OCI-LY7 (cell line): Measurements from ENCODE around the gene SYT13. TPM values are rescaled to one million over a fixed set of nuclear protein-coding genes. Genes with fewer than 3 reads are reported as not detected.

Source experiments
- BruUV-seq: library from RNA; stranded (reverse); fragments of 400-500 nt; replicated peaks from 2 replicates; lab custom pipeline; 2021; lab: Mats Ljungman, UMichigan
- CTCF ChIA-PET: fragments of 300-600 bp; sonication (Branson Sonifier 250); formaldehyde crosslinking; loops from one replicate; lab custom pipeline; 2022; ENCODE audit warnings: antibody characterized with exemption; ENCODE audit not compliant: unreplicated experiment; lab: Charles Lee
- POLR2A ChIA-PET: fragments of 300-600 bp; sonication (Branson Sonifier 250); formaldehyde crosslinking; loops from one replicate; lab custom pipeline; 2022; ENCODE audit warnings: antibody characterized with exemption; lab: Charles Lee
- DNase-seq: peaks from one replicate; pipeline ENCODE4 v3.0.0-alpha.2; 2015; ENCODE audit warnings: low spot score
- H2AFZ ChIP-seq: fragments of 200-600 bp; sonication (generic), shearing (Covaris generic); 2 replicates; pipeline ENCODE4 v1.6.1; 2014; ENCODE audit warnings: mild to moderate bottlenecking, antibody characterized with exemption, low read length, moderate library complexity
- H3K27ac ChIP-seq: fragments of 200-600 bp; sonication (generic); 2 replicates; pipeline ENCODE4 v1.5.1; 2014; ENCODE audit warnings: mixed run types, low read depth, mild to moderate bottlenecking, moderate library complexity, low read length, inconsistent platforms; ENCODE audit not compliant: poor library complexity, severe bottlenecking
- H3K36me3 ChIP-seq: fragments of 200-600 bp; sonication (generic); 2 replicates; pipeline ENCODE4 v1.6.1; 2014; ENCODE audit warnings: mild to moderate bottlenecking, antibody characterized with exemption, low read length, moderate library complexity, mixed read lengths; ENCODE audit not compliant: insufficient read depth
- H3K4me1 ChIP-seq: fragments of 200-600 bp; sonication (generic); 2 replicates; pipeline ENCODE4 v1.5.1; 2014; ENCODE audit warnings: mild to moderate bottlenecking, low read length; ENCODE audit not compliant: insufficient read depth, poor library complexity, severe bottlenecking
- H3K4me2 ChIP-seq: fragments of 200-600 bp; sonication (generic); 2 replicates; pipeline ENCODE4 v1.6.1; 2014; ENCODE audit warnings: mild to moderate bottlenecking, low read length
- H3K4me3 ChIP-seq: fragments of 200-600 bp; sonication (generic); 2 replicates; pipeline ENCODE4 v1.5.1; 2014; ENCODE audit warnings: mild to moderate bottlenecking, low read depth, low read length; ENCODE audit not compliant: poor library complexity, severe bottlenecking
- H3K79me2 ChIP-seq: fragments of 200-600 bp; sonication (generic); 2 replicates; pipeline ENCODE4 v1.6.1; 2016; ENCODE audit warnings: low read depth, mild to moderate bottlenecking, low read length, moderate library complexity, mixed read lengths; ENCODE audit not compliant: insufficient read depth
- H3K9me2 ChIP-seq: fragments of 200-600 bp; sonication (generic); 2 replicates; pipeline ENCODE4 v1.6.1; 2016; ENCODE audit warnings: mild to moderate bottlenecking, low read length, mixed read lengths; ENCODE audit not compliant: insufficient read depth
- H3K9me3 ChIP-seq: fragments of 200-600 bp; sonication (generic); 2 replicates; pipeline ENCODE4 v1.6.1; 2014; ENCODE audit warnings: mild to moderate bottlenecking, mixed run types, low read length, mixed read lengths
- H4K20me1 ChIP-seq: fragments of 200-600 bp; sonication (generic); 2 replicates; pipeline ENCODE4 v1.6.1; 2014; ENCODE audit warnings: mild to moderate bottlenecking, antibody characterized with exemption, low read length, moderate library complexity, mixed read lengths; ENCODE audit not compliant: insufficient read depth
- CTCF ChIP-seq: fragments of 200-600 bp; sonication (generic); conservative IDR thresholded peaks from 2 replicates; pipeline ENCODE4 v1.5.1; 2014; ENCODE audit warnings: mild to moderate bottlenecking, antibody characterized with exemption, low read length, moderate library complexity, mixed read lengths
- EZH2phosphoT487 ChIP-seq: fragments of 200-600 bp; sonication (generic); IDR thresholded peaks from 2 replicates; pipeline ENCODE4 v1.6.1; 2018; ENCODE audit warnings: low read depth, borderline replicate concordance, mild to moderate bottlenecking, mixed run types, antibody characterized with exemption, low read length, moderate library complexity, mixed read lengths
- intact Hi-C: fragments of 100-400 bp; cut with micrococcal nuclease; formaldehyde crosslinking; loops from one replicate; pipeline ENCODE4 v1.10.0; 2022; ENCODE audit not compliant: unreplicated experiment
- total RNA-seq, 2 experiments: library from RNA; depleted of rRNA in 1 of 2; stranded (reverse); fragments of >200 nt in 1 of 2; shearing (Covaris generic) in 1 of 2; gene quantifications; 2 replicates each; pipeline ENCODE4 v1.2.3, GENCODE V29; 2014 to 2022

The SYT13 gene
- total RNA-seq, 2 experiments from 2014 or later, result not detected

- no peak for DNase-seq
- CTCF ChIA-PET, result no interaction called here
- Histone ChIP-seq H2AFZ (no peak overlapping the region), H3K27ac (no peak overlapping the region), H3K4me2 (no peak overlapping the region), H3K79me2 (no peaks in the 10 kb centered on the region), H3K9me2 (no peaks in the 10 kb centered on the region), H3K36me3 (no peaks in the 10 kb centered on the region), H3K4me3 (no peak overlapping the region), H3K9me3 (no peaks in the 10 kb centered on the region), H3K4me1 (no peaks in the 10 kb centered on the region), H4K20me1 (no peaks in the 10 kb centered on the region)
- BruUV-seq, result no TSS peak
- POLR2A ChIA-PET, result interaction anchor here (0.7 kb wide), 1 partner anchor 16 kb away, joined by 4 read pairs; no protein-coding TSS in a partner anchor
- intact Hi-C loops, result no loop called here
- TF ChIP-seq EZH2phosphoT487 (no peak), CTCF (no peak)
Observed at GRCh38 chr11:45272701-45273100, 13.4 kb downstream of the SYT13 start.

DNA sequence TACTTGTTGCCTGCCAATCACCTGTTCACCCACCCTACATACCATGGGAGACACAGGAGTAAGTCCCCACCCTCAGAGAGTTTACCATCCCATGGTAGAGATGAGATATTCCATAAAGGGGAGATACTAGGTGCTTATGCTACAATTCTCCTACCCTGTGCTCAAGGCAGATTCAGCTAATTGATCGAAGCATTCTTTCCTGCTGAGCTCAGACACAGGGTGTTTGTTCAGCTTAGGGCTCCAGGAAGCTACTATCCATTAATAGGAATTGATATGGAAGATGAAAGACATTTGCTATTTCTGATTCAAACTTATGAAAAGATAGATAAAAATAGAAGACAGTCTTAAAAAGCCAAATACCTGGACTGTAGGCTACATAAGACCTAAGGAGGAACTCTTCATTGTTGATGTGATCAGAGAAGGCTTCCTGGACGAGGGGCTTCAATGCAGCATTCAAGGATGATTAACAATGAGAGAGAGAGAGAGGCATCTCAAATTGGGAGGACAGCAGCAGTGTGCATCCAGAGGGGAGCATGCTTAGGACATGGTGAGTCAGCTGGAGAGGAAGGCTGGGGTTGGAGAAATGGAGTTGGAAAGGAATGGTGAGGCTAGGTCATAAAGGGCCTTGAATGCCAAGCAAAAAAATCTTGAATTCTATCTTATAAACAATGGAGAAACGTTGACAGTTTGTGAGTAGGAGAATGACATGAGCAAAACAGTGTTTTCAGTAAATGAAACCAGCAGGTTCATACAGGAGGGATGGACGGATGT lies 15.0 kb downstream of the SYT13 start:
- CTCF ChIA-PET, result no interaction called here
- Histone ChIP-seq H3K9me2 (no peaks in the 10 kb centered on the region), H3K9me3 (no peaks in the 10 kb centered on the region), H3K79me2 (no peaks in the 10 kb centered on the region), H3K27ac (no peak overlapping the region), H3K36me3 (no peaks in the 10 kb centered on the region), H2AFZ (no peak overlapping the region), H3K4me1 (no peaks in the 10 kb centered on the region), H4K20me1 (no peaks in the 10 kb centered on the region), H3K4me2 (no peak overlapping the region), H3K4me3 (no peak overlapping the region)
- POLR2A ChIA-PET, result no interaction called here
- no peak for DNase-seq
- intact Hi-C loops, result no loop called here
- no TSS peak for BruUV-seq
- TF ChIP-seq EZH2phosphoT487 (no peak), CTCF (no peak)

GRCh38 chr11:45269678-45270077 lies 16.5 kb downstream of the SYT13 start:
- ChIA-PET CTCF (no interaction called here), POLR2A (no interaction called here)
- no peak overlapping the region for H3K4me3 ChIP-seq
- no peaks in the 10 kb centered on the region for H3K79me2 ChIP-seq
- intact Hi-C loops, result no loop called here
- TF ChIP-seq CTCF (no peak), EZH2phosphoT487 (no peak)
- H2AFZ ChIP-seq, result no peak overlapping the region
- H3K27ac ChIP-seq, result no peak overlapping the region
- no peak overlapping the region for H3K4me2 ChIP-seq
- no peaks in the 10 kb centered on the region for H3K36me3 ChIP-seq
- H3K4me1 ChIP-seq, result no peaks in the 10 kb centered on the region
- DNase-seq, result no peak
- H3K9me2 ChIP-seq, result no peaks in the 10 kb centered on the region
- no peaks in the 10 kb centered on the region for H3K9me3 ChIP-seq
- H4K20me1 ChIP-seq, result no peaks in the 10 kb centered on the region
- BruUV-seq, result no TSS peak
